Stomach (tissue), 9 donors: ENCODE measurements around the gene SLMAP. TPM values are rescaled to one million over a fixed set of nuclear protein-coding genes. Genes with fewer than 3 reads are reported as not detected.

Source experiments
- DNase-seq, 2 donors: peaks; one replicate each; pipeline versions ENCODE4 v3.0.0 to v3.0.0-alpha.2; 2013 to 2019
- H3K27ac ChIP-seq, 5 donors: fragments of 200-600 bp in 4 of 5; sonication (generic) in 4 of 5; one replicate each; pipeline ENCODE4 v1.5.1; 2013 to 2019; ENCODE audit warnings: mild to moderate bottlenecking in 1 of 5, moderate library complexity in 1 of 5
- H3K27me3 ChIP-seq, 3 donors: fragments of 200-600 bp; sonication (generic); one replicate each; pipeline ENCODE4 v1.5.1; 2017 to 2019; ENCODE audit warnings: mixed run types in 1 of 3
- H3K36me3 ChIP-seq, 4 donors: fragments of 200-600 bp; sonication (generic); 1 replicate in 3 of 4; 2 replicates in 1 of 4; pipeline ENCODE4 v1.5.1; 2016 to 2019
- H3K4me1 ChIP-seq, 4 donors: fragments of 200-600 bp; sonication (generic); one replicate each; pipeline ENCODE4 v1.5.1; 2016 to 2019
- H3K4me3 ChIP-seq, 4 donors: fragments of 200-600 bp; sonication (generic) in 3 of 4; one replicate each; pipeline ENCODE4 v1.5.1; 2016 to 2019; ENCODE audit warnings: mild to moderate bottlenecking in 1 of 4
- H3K9me3 ChIP-seq, 4 donors: fragments of 200-600 bp; sonication (generic); one replicate each; pipeline ENCODE4 v1.5.1; 2016 to 2019
- CTCF ChIP-seq, 7 experiments: fragments of 450-650 bp in 4 of 7; fragments of 200-600 bp in 3 of 7; sonication (generic) in 3 of 7; IDR thresholded peaks; one replicate each; pipeline ENCODE4 v1.5.1; 2016 to 2019; ENCODE audit warnings: antibody characterized with exemption in 7 of 7, control low read depth in 2 of 7, mild to moderate bottlenecking in 1 of 7
- EP300 ChIP-seq: sonication (generic); formaldehyde crosslinking; IDR thresholded peaks from one replicate; pipeline ENCODE4 v1.6.1; 2017; ENCODE audit warnings: antibody characterized with exemption
- POLR2A ChIP-seq, 4 donors: fragments of 450-650 bp; IDR thresholded peaks; one replicate each; pipeline ENCODE4 v1.6.1; 2016; ENCODE audit warnings: antibody characterized with exemption in 4 of 4, control low read depth in 2 of 4, mild to moderate bottlenecking in 1 of 4, moderate library complexity in 1 of 4
- POLR2AphosphoS5 ChIP-seq, 3 donors: sonication (generic); formaldehyde crosslinking; IDR thresholded peaks; one replicate each; pipeline ENCODE4 v1.6.1; 2016; ENCODE audit warnings: antibody characterized with exemption in 3 of 3
- WGBS, 5 donors: extraction: QIAGEN DNeasy Blood & Tissue Kit in 3 of 5; methylation state at CpG; one replicate each; pipeline versions ENCODE4 v1.1.5 to v1.1.7; 2013 to 2018; 5-methylcytosine and 5-hydroxymethylcytosine counted together
- intact Hi-C: fragments of 100-400 bp; cut with DNase I; formaldehyde crosslinking; loops from one replicate; pipeline ENCODE4 v1.15.1; 2023; ENCODE audit warnings: low total_unique reads
- polyA plus RNA-seq, 3 donors: library from polyadenylated mRNA; stranded (reverse); fragments of 200-250 nt; gene quantifications; one replicate each; pipeline ENCODE4 v1.2.3, GENCODE V29; 2013
- total RNA-seq, 5 donors: library from RNA; depleted of rRNA; stranded (reverse); fragments of >200 nt; gene quantifications; one replicate each; pipeline versions ENCODE4 v1.1.0 to v1.2.3, GENCODE V29; 2014 to 2016
- donor health status: healthy with polysubstance abuse.
- donor health status: Bipolar disorder and iron deficiency.
- donor health status: healthy.

SLMAP gene
- total and polyA plus RNA-seq, 8 donors, result 23.9 to 534 (median 133) TPM

- DNase-seq, result no peak
- H3K27ac ChIP-seq, result no peak overlapping the region
- WGBS, 5 donors, result 77 to 91% (median 87%) methylated on average over 5 of the region's 5 CpGs
- no peaks in the 10 kb centered on the region for H3K4me1 ChIP-seq
- no peak for TF ChIP-seq POLR2A (IDR thresholded peaks at IDR 0.05)
- no peak for TF ChIP-seq CTCF (IDR thresholded peaks at IDR 0.05)
- no peak for TF ChIP-seq EP300
- TF ChIP-seq POLR2AphosphoS5 (IDR thresholded peaks at IDR 0.05), result no peak
- intact Hi-C loops, result no loop called here
- H3K36me3 ChIP-seq, result no peaks in the 10 kb centered on the region
- no peaks in the 10 kb centered on the region for H3K9me3 ChIP-seq
- H3K4me3 ChIP-seq, result no peak overlapping the region
- H3K27me3 ChIP-seq, result no peaks in the 10 kb centered on the region
Measured at GRCh38 chr3:57727106-57727505, 29.0 kb upstream of the SLMAP start.

- no peaks in the 10 kb centered on the region for H3K4me1 ChIP-seq
- no peak for DNase-seq
- intact Hi-C loops, result no loop called here
- H3K4me3 ChIP-seq, result no peak overlapping the region
- 82 to 94% (median 91%) methylated on average over 11 of the region's 11 CpGs for WGBS, 5 donors
- TF ChIP-seq CTCF (IDR thresholded peaks at IDR 0.05), result no peak
- TF ChIP-seq EP300, result no peak
- no peak overlapping the region for H3K27ac ChIP-seq
- no peaks in the 10 kb centered on the region for H3K9me3 ChIP-seq
- no peaks in the 10 kb centered on the region for H3K36me3 ChIP-seq
- H3K27me3 ChIP-seq, result no peaks in the 10 kb centered on the region
Measured at GRCh38 chr3:57729334-57730045, 26.6 kb upstream of the SLMAP start.

GRCh38 chr3:57730682-57731081 is 25.4 kb upstream of the SLMAP start:
- no peaks in the 10 kb centered on the region for H3K9me3 ChIP-seq
- no peaks in the 10 kb centered on the region for H3K4me1 ChIP-seq
- WGBS, 5 donors, result 73 to 85% (median 79%) methylated on average over 3 of the region's 3 CpGs

DNA sequence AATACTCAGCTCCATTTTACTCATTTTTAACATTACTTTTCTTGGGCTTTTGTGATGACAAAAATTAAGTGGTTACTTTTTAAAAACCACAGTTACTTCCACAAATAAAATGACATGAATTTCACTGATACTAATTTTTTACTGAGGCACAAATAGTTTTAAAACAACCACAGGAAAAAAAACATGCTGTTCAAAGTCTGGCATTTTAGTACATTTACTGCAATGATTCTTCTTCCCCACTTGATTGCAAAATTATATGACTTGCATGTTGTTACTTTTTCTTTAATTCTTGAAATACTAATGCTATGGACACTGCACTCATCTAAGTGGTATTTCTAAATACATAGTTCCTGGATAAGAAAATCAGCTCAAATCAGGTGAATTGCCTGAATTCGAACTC is 24.8 kb upstream of the SLMAP start:
- no peak for DNase-seq
- Histone ChIP-seq H3K27me3 (no peaks in the 10 kb centered on the region), H3K4me3 (no peak overlapping the region), H3K36me3 (no peaks in the 10 kb centered on the region), H3K4me1 (no peaks in the 10 kb centered on the region), H3K27ac (no peak overlapping the region), H3K9me3 (no peaks in the 10 kb centered on the region)
- 80 to 100% (median 93%) methylated on average over 1 of the region's 1 CpG for WGBS, 5 donors
- TF ChIP-seq POLR2AphosphoS5 (IDR thresholded peaks at IDR 0.05), result no peak
- TF ChIP-seq POLR2A (IDR thresholded peaks at IDR 0.05), result no peak
- TF ChIP-seq EP300, result no peak
- no peak for TF ChIP-seq CTCF (IDR thresholded peaks at IDR 0.05)
- intact Hi-C loops, result no loop called here

More at GRCh38 chr3:57730682-57731081, 25.4 kb upstream of the SLMAP start:
- H3K27me3 ChIP-seq, result no peaks in the 10 kb centered on the region
- TF ChIP-seq EP300, result no peak
- TF ChIP-seq POLR2AphosphoS5 (IDR thresholded peaks at IDR 0.05), result no peak
- TF ChIP-seq POLR2A (IDR thresholded peaks at IDR 0.05), result no peak
- no peak for TF ChIP-seq CTCF (IDR thresholded peaks at IDR 0.05)
- DNase-seq, result no peak
- intact Hi-C loops, result no loop called here
- no peak overlapping the region for H3K27ac ChIP-seq
- no peaks in the 10 kb centered on the region for H3K36me3 ChIP-seq
- no peak overlapping the region for H3K4me3 ChIP-seq
